GM18868 (cell line): ENCODE results near the gene LARP7.
"Not testable (repeated sequence)": the region's sequence is repeated elsewhere in the genome, so short reads cannot be mapped to it uniquely, and the experiment has no call there.

Experiments used
- ATAC-seq: cut with Tn5 transposase; IDR thresholded peaks from one replicate; pipeline ENCODE4 v1.9.1; 2021; ENCODE audit warnings: mild to moderate bottlenecking, moderate library complexity; ENCODE audit not compliant: unreplicated experiment

Gene LARP7

GRCh38 chr4:112636688-112637551, at the start of gene LARP7, which contains the start of gene ZGRF1:
Gene LARP7 (plus strand): TSS chr4:112637143. CDS start chr4:112644670, 7,527 bp downstream.
Gene ZGRF1 (minus strand): TSS chr4:112636909. CDS start chr4:112633176, 3,733 bp downstream.
- ATAC-seq = peak; percentile 88

- no peak for ATAC-seq
Observed at GRCh38 chr4:112589206-112589605, 47.7 kb upstream of the LARP7 start.

- ATAC-seq = no peak
Observed at GRCh38 chr4:112591593-112591992, 45.4 kb upstream of the LARP7 start.

GRCh38 chr4:112592717-112593116, 44.2 kb upstream of the LARP7 start:
- ATAC-seq = no peak

- ATAC-seq = peak; percentile 86
Observed at GRCh38 chr4:112593438-112594133, 43.4 kb upstream of the LARP7 start.

- no peak for ATAC-seq
Observed at GRCh38 chr4:112594993-112595392, 42.0 kb upstream of the LARP7 start.

GRCh38 chr4:112604589-112604988, 32.4 kb upstream of the LARP7 start:
- peak; percentile 85 for ATAC-seq

- not testable (repeated sequence) for ATAC-seq
Observed at GRCh38 chr4:112612814-112613213, 24.1 kb upstream of the LARP7 start.

- no peak for ATAC-seq
Observed at GRCh38 chr4:112616984-112617383, 20.0 kb upstream of the LARP7 start.

- ATAC-seq = no peak
Observed at GRCh38 chr4:112626228-112626627, 10.7 kb upstream of the LARP7 start.

- ATAC-seq = no peak
Observed at GRCh38 chr4:112633477-112634235, 3.3 kb upstream of the LARP7 start.

GRCh38 chr4:112637552-112637866, 566 bp downstream of the LARP7 start:
- ATAC-seq = no peak

- no peak for ATAC-seq
Observed at GRCh38 chr4:112642526-112642925, 5.6 kb downstream of the LARP7 start.

- ATAC-seq = not testable (repeated sequence)
Observed at GRCh38 chr4:112644595-112645535, 7.9 kb downstream of the LARP7 start.

GRCh38 chr4:112645541-112646329, 8.8 kb downstream of the LARP7 start:
- no peak for ATAC-seq

- ATAC-seq = no peak
Observed at GRCh38 chr4:112646632-112647537, 9.9 kb downstream of the LARP7 start.

GRCh38 chr4:112647785-112648184, 10.8 kb downstream of the LARP7 start:
- no peak for ATAC-seq

GRCh38 chr4:112648263-112649054, 11.5 kb downstream of the LARP7 start:
- no peak for ATAC-seq
